Ovary (tissue), 9 donors: Measurements from ENCODE around the gene TSKS. TPM values are rescaled to one million over a fixed set of nuclear protein-coding genes. Genes with fewer than 3 reads are reported as not detected.

Experiments used
- DNase-seq, 5 donors: peaks; one replicate each; pipeline ENCODE4 v3.0.0-alpha.2; 2019 to 2020
- H3K27ac ChIP-seq, 2 donors: fragments of 200-600 bp; one replicate each; pipeline versions ENCODE4 v1.5.1 to v1.8.0; 2019 to 2022
- H3K27me3 ChIP-seq: fragments of 200-600 bp; one replicate; pipeline ENCODE4 v1.8.0; 2022
- H3K36me3 ChIP-seq: fragments of 200-600 bp; sonication (generic); one replicate; pipeline ENCODE4 v1.5.1; 2019
- H3K4me1 ChIP-seq: one replicate; pipeline ENCODE4 v1.8.1; 2013; ENCODE audit warnings: mild to moderate bottlenecking, moderate library complexity; ENCODE audit not compliant: insufficient read depth
- H3K4me3 ChIP-seq: fragments of 200-600 bp; sonication (generic); one replicate; pipeline ENCODE4 v1.5.1; 2017
- H3K9me3 ChIP-seq, 2 donors: fragments of 200-600 bp in 1 of 2; sonication (generic) in 1 of 2; one replicate each; pipeline versions ENCODE4 v1.5.1 to v1.8.1; 2013 to 2019; ENCODE audit warnings: mild to moderate bottlenecking in 1 of 2, moderate library complexity in 1 of 2
- CTCF ChIP-seq, 3 donors: fragments of 450-650 bp in 2 of 3; fragments of 200-600 bp in 1 of 3; IDR thresholded peaks; one replicate each; pipeline versions ENCODE4 v1.5.1 to v1.8.0; 2016 to 2022; ENCODE audit warnings: antibody characterized with exemption in 3 of 3, mild to moderate bottlenecking in 1 of 3
- EP300 ChIP-seq: sonication (generic); formaldehyde crosslinking; IDR thresholded peaks from one replicate; pipeline ENCODE4 v1.6.1; 2017; ENCODE audit warnings: antibody characterized with exemption
- POLR2A ChIP-seq: fragments of 450-650 bp; IDR thresholded peaks from one replicate; pipeline ENCODE4 v1.6.1; 2017; ENCODE audit warnings: antibody characterized with exemption, mild to moderate bottlenecking, moderate library complexity
- WGBS, 3 donors: extraction: QIAGEN DNeasy Blood & Tissue Kit in 1 of 3; methylation state at CpG; one replicate each; pipeline versions ENCODE4 v1.1.5 to v1.1.7; 2013 to 2017; 5-methylcytosine and 5-hydroxymethylcytosine counted together
- intact Hi-C, 4 donors: fragments of 100-400 bp; cut with DNase I; formaldehyde crosslinking; loops; one replicate each; pipeline versions ENCODE4 v1.11.0 to v1.15.1; 2022 to 2023
- polyA plus RNA-seq, 2 donors: library from polyadenylated mRNA; stranded (reverse); fragments of 200-250 nt in 1 of 2; fragments of 350-450 nt in 1 of 2; fragmentation: Illumina TruSeq in 1 of 2; extraction: RNeasy Lipid Tissue Mini Kit (QIAGEN cat#74804) in 1 of 2; gene quantifications; one replicate each; pipeline ENCODE4 v1.2.3, GENCODE V29; 2013 to 2014
- total RNA-seq, 7 donors: library from RNA; depleted of rRNA in 2 of 7; stranded (reverse); fragments of >200 nt in 2 of 7; fragmentation: NEBNext Ultra II Directional in 3 of 7; extraction: Animal tissue kit (Norgen Biotek cat#: 25700) in 3 of 7; gene quantifications; one replicate each; pipeline versions ENCODE4 v1.1.0 to v1.2.4, GENCODE V29; 2016 to 2023
- donor health status: DM: no; HTN: no; CAD: no; lungs with moderate emphysema.
- donor health status: DM: no; HTN: no; CAD: no.
- donor health status: Bipolar disorder and iron deficiency.
- donor health status: DM: yes; HTN: yes; CAD: no.
- donor health status: DM: no; HTN: no; CAD: no.
- donor health status: DM: yes; HTN: yes; CAD: no.

Gene TSKS
- total and polyA plus RNA-seq, 9 donors = 0.15 to 0.71 (median 0.32) TPM; not detected in 4

- Histone ChIP-seq H3K4me3 (no peak overlapping the region), H3K27me3 (no peaks in the 10 kb centered on the region), H3K27ac (no peak overlapping the region), H3K4me1 (peaks cover 9% of the 10 kb centered on the region), H3K36me3 (no peaks in the 10 kb centered on the region), H3K9me3 (no peaks in the 10 kb centered on the region)
- intact Hi-C loops = no loop called here
- peak in 1 of 5 donors; percentile 39 for DNase-seq
- 48 to 56% (median 55%) methylated on average over 9 of the region's 9 CpGs for WGBS, 3 donors
- TF ChIP-seq EP300 (no peak), CTCF (IDR thresholded peaks at IDR 0.05) (no peak), POLR2A (no peak)
Measured at GRCh38 chr19:49786376-49786820, 23.3 kb upstream of the TSKS start.

GRCh38 chr19:49782515-49782914, 19.4 kb upstream of the TSKS start:
- Histone ChIP-seq H3K27ac (no peak overlapping the region), H3K4me1 (no peaks in the 10 kb centered on the region), H3K9me3 (no peaks in the 10 kb centered on the region), H3K4me3 (no peak overlapping the region), H3K36me3 (no peaks in the 10 kb centered on the region), H3K27me3 (no peaks in the 10 kb centered on the region)
- DNase-seq = no peak
- WGBS, 3 donors = 92 to 96% (median 93%) methylated on average over 14 to 18 of the region's 18 CpGs
- intact Hi-C loops = no loop called here
- TF ChIP-seq CTCF (IDR thresholded peaks at IDR 0.05) = no peak
- TF ChIP-seq EP300 = no peak
- TF ChIP-seq POLR2A = no peak

GRCh38 chr19:49781394-49781793, 18.3 kb upstream of the TSKS start:
- no peaks in the 10 kb centered on the region for H3K4me1 ChIP-seq
- intact Hi-C loops = no loop called here
- no peaks in the 10 kb centered on the region for H3K27me3 ChIP-seq
- H3K27ac ChIP-seq = no peak overlapping the region
- WGBS, 3 donors = 90 to 95% (median 94%) methylated on average over 7 of the region's 7 CpGs
- H3K4me3 ChIP-seq = no peak overlapping the region
- no peaks in the 10 kb centered on the region for H3K9me3 ChIP-seq
- no peaks in the 10 kb centered on the region for H3K36me3 ChIP-seq
- no peak for TF ChIP-seq EP300
- no peak for TF ChIP-seq CTCF (IDR thresholded peaks at IDR 0.05)
- TF ChIP-seq POLR2A = no peak
- no peak for DNase-seq

- no peak for DNase-seq
- H3K4me3 ChIP-seq = no peak overlapping the region
- H3K27ac ChIP-seq = no peak overlapping the region
- 84 to 90% (median 85%) methylated on average over 8 of the region's 8 CpGs for WGBS, 3 donors
- H3K36me3 ChIP-seq = no peaks in the 10 kb centered on the region
- H3K27me3 ChIP-seq = no peaks in the 10 kb centered on the region
- TF ChIP-seq EP300 (no peak), CTCF (IDR thresholded peaks at IDR 0.05) (no peak), POLR2A (no peak)
- intact Hi-C loops = no loop called here
- no peaks in the 10 kb centered on the region for H3K4me1 ChIP-seq
- no peaks in the 10 kb centered on the region for H3K9me3 ChIP-seq
Measured at GRCh38 chr19:49780861-49781260, 17.8 kb upstream of the TSKS start.
